ENCODE results near the gene OR10V1. TPM values are rescaled to one million over a fixed set of nuclear protein-coding genes. Genes with fewer than 3 reads are reported as not detected.

The OR10V1 gene
- total RNA-seq, 2 experiments from 2014 or later: not detected

DNA sequence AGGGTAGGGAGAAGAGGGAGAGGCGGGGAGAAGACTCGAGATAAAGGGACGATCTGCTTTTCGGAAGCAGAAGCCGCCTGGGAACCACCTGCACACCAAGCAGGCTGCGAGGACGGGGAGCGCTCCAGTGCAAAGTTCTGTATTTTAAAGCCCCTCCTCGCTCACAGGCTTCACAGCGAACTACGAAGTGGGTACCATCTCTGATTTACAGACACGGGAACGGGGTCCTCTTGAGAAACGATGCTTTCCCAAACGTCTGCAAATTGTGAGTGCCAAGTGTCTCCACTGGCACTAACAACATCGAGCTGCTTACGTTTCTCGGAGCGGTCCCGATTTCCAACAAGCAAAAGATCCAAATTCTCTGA is 40.8 kb upstream of the OR10V1 start:
- Histone ChIP-seq H3K27me3 (ENCODE audit: control insufficient read depth in 1 of 2, insufficient read depth in 2 of 2, low read length in 2 of 2) (peaks cover 6 to 10% of the 10 kb centered on the region in 2 experiments), H3K4me1 (ENCODE audit: insufficient read depth, low read length) (peaks cover 28% of the 10 kb centered on the region), H3K4me3 (ENCODE audit: low read length) (peak overlapping the region; percentile 89), H3K36me3 (ENCODE audit: insufficient read depth, low read length) (no peaks in the 10 kb centered on the region), H3K9me3 (ENCODE audit: control insufficient read depth in 1 of 2, insufficient read depth in 1 of 2, low read length in 2 of 2) (no peaks in the 10 kb centered on the region), H3K27ac (ENCODE audit: low read depth in 1 of 2, low read length in 2 of 2) (no peak overlapping the region)
- peak overlapping the region; percentile 93 for H3K4me3 Mint-ChIP-seq
- ChIA-PET POLR2A (interaction anchor here (1.0 to 3.2 kb wide), 6 partner anchors 13 to 139 kb away, joined by 3 to 21 read pairs (median 18); partner anchors contain the start of genes MRPL16, OSBP and PATL1), CTCF (interaction anchor here (0.6 to 4.1 kb wide), 5 partner anchors 12 to 85 kb away, joined by 3 to 50 read pairs (median 6); partner anchors contain the start of genes MRPL16 and PATL1)
- H3K36me3 Mint-ChIP-seq (ENCODE audit: low read depth): peaks cover 3% of the 10 kb centered on the region
- ATAC-seq (ENCODE audit: poor library complexity) (peak; percentile 27), DNase-seq (peak in 8 of 14 experiments; percentile 3 to 59 (median 28))
- peaks cover 12% of the 10 kb centered on the region for H3K27me3 Mint-ChIP-seq
- intact Hi-C loops (cut with DNase I, micrococcal nuclease): loop anchor here (1.0 to 5.0 kb wide), 3 partner anchors 48 to 438 kb away; partner anchors contain the start of gene MRPL16 (in 1 of the 2)
- peaks cover 26% of the 10 kb centered on the region for H3K4me1 Mint-ChIP-seq (ENCODE audit: low read depth)
- H3K27ac Mint-ChIP-seq: peak overlapping the region; percentile 40
- no peak for TF ChIP-seq CTCF (IDR thresholded peaks at IDR 0.05)
- H3K9me3 Mint-ChIP-seq: no peaks in the 10 kb centered on the region

DNA sequence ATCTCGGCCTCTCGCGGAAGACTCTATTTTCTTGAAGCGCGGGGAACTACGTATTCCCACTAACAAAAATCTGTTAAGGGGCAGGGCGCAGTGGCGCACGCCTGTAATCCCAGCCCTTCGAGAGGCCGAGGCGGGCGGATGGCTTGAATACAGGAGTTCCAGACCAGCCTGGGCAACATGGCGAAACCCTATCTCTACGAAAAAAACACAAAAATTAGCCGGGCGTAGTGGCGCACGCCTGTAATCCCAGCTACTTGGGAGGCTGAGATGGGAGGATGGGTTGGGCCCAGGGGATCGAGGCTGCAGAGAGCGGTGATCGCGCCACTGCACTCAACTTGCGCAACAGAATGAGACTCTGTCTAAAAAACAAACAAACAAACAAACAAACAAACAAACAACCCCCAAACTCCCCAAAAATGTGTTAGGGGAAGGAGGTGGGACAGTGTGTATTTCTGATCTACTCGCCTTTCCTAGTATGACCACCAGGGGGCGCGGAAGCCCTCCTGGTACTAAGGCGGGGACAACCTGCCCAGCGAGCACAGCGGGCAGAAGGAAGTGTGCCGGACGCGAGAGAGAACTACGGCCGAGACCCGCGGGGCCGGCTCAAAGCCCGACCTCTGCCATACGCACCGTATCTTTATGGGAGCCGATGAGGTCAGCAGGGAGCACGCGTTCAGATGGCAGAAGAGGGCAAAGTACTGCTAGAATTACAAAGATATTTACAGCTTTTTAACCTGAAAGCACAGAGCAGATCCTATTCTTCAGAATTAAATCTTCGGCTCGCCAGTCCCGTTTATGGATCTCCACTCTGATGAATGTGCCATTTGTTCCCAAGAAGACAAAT is 40.2 kb upstream of the OR10V1 start:
- Mint-ChIP-seq H3K27me3 (peaks cover 18% of the 10 kb centered on the region), H3K4me3 (peak overlapping the region; percentile 93), H3K9me3 (no peaks in the 10 kb centered on the region), H3K27ac (peak overlapping the region; percentile 40), H3K4me1 (ENCODE audit: low read depth) (peaks cover 26% of the 10 kb centered on the region), H3K36me3 (ENCODE audit: low read depth) (peaks cover 3% of the 10 kb centered on the region)
- ATAC-seq (ENCODE audit: poor library complexity): peak; percentile 63
- no peaks in the 10 kb centered on the region for H3K9me3 ChIP-seq (ENCODE audit: control insufficient read depth in 1 of 2, insufficient read depth in 1 of 2, low read length in 2 of 2)
- H3K4me3 ChIP-seq (ENCODE audit: low read length): peak overlapping the region; percentile 89
- intact Hi-C loops (cut with DNase I, micrococcal nuclease): loop anchor here (1.0 to 5.0 kb wide), 3 partner anchors 48 to 438 kb away; partner anchors contain the start of gene MRPL16 (in 1 of the 2)
- no peak overlapping the region for H3K27ac ChIP-seq (ENCODE audit: low read depth in 1 of 2, low read length in 2 of 2)
- H3K4me1 ChIP-seq (ENCODE audit: insufficient read depth, low read length): peaks cover 28% of the 10 kb centered on the region
- H3K36me3 ChIP-seq (ENCODE audit: insufficient read depth, low read length): no peaks in the 10 kb centered on the region
- peaks cover 6 to 16% of the 10 kb centered on the region in 2 experiments for H3K27me3 ChIP-seq (ENCODE audit: control insufficient read depth in 1 of 2, insufficient read depth in 2 of 2, low read length in 2 of 2)
- DNase-seq: peak; percentile 67 to 89 (median 78)
- CTCF ChIA-PET: interaction anchor here (0.6 to 4.1 kb wide), 5 partner anchors 13 to 85 kb away, joined by 3 to 50 read pairs (median 6); partner anchors contain the start of genes MRPL16 and PATL1
- peak; percentile 96 for TF ChIP-seq CTCF (IDR thresholded peaks at IDR 0.05)
- POLR2A ChIA-PET: interaction anchor here (1.0 to 3.2 kb wide), 6 partner anchors 13 to 138 kb away, joined by 3 to 21 read pairs (median 18); partner anchors contain the start of genes MRPL16, OSBP and PATL1

- H3K27me3 ChIP-seq (ENCODE audit: control insufficient read depth in 1 of 2, insufficient read depth in 2 of 2, low read length in 2 of 2): peaks cover 6 to 22% of the 10 kb centered on the region in 2 experiments
- Mint-ChIP-seq H3K27me3 (peaks cover 59% of the 10 kb centered on the region), H3K4me3 (no peak overlapping the region), H3K4me1 (ENCODE audit: low read depth) (no peaks in the 10 kb centered on the region), H3K27ac (no peak overlapping the region), H3K36me3 (ENCODE audit: low read depth) (no peaks in the 10 kb centered on the region), H3K9me3 (no peaks in the 10 kb centered on the region)
- no peaks in the 10 kb centered on the region for H3K36me3 ChIP-seq (ENCODE audit: insufficient read depth, low read length)
- no peak overlapping the region for H3K4me3 ChIP-seq (ENCODE audit: low read length)
- H3K9me3 ChIP-seq (ENCODE audit: control insufficient read depth in 1 of 2, insufficient read depth in 1 of 2, low read length in 2 of 2): no peaks in the 10 kb centered on the region
- ChIA-PET CTCF (no interaction called here), POLR2A (no interaction called here)
- DNase-seq (no peak), ATAC-seq (ENCODE audit: poor library complexity) (no peak)
- H3K27ac ChIP-seq (ENCODE audit: low read depth in 1 of 2, low read length in 2 of 2): no peak overlapping the region
- TF ChIP-seq CTCF (IDR thresholded peaks at IDR 0.05): no peak
- intact Hi-C loops (cut with DNase I, micrococcal nuclease): no loop called here
- no peaks in the 10 kb centered on the region for H3K4me1 ChIP-seq (ENCODE audit: insufficient read depth, low read length)
Observed at GRCh38 chr11:59746111-59746510, 32.5 kb upstream of the OR10V1 start.

Data from CD4-positive, alpha-beta T cell (primary cell).